Activated T-cell treated with anti-CD3 and anti-CD28 coated beads, Interleukin-2, amount 50 U/mL, for 1 hour (primary cell): ENCODE results near the gene NPHP4.

ENCODE experiments used
- DNase-seq: peaks from one replicate; pipeline ENCODE4 v3.0.0-alpha.2; 2020

The NPHP4 gene

GRCh38 chr1:5947071-5947821 is 45.0 kb downstream of the NPHP4 start:
- no peak for DNase-seq

DNA sequence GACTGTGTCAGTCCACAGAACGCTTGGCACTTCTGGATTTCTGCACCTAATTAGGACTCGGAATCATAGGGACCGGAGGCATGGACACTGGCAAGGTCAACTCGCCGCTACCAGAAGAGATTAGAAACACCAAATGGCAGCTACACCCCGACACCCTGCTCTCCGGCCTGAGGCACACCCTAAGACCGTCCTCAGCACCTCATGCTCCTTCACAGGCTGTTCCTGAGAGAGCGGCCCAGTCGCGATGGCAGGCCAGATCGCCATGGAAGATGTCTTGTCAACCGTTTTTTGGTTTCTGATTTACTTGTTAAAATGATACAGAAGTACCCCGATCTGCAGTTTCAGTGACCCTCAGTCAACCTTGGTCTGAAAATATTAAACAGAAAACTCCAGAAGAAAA is 46.8 kb downstream of the NPHP4 start:
- no peak for DNase-seq

DNA sequence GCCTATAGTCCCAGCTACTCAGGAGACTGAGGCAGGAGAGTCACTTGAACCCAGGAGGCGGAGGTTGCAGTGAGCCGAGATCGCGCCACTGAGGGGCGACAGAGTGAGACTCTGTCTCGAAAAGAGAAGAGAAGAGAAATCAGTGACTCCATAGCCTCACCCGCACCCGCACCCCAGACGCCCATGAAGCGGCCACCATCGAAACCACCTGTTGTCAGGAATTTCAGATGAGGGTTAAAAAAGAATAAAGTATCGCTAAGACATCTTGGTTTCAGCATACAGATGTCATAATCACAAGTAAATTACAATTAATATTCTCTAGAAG is 47.4 kb downstream of the NPHP4 start:
- DNase-seq, result no peak

DNA sequence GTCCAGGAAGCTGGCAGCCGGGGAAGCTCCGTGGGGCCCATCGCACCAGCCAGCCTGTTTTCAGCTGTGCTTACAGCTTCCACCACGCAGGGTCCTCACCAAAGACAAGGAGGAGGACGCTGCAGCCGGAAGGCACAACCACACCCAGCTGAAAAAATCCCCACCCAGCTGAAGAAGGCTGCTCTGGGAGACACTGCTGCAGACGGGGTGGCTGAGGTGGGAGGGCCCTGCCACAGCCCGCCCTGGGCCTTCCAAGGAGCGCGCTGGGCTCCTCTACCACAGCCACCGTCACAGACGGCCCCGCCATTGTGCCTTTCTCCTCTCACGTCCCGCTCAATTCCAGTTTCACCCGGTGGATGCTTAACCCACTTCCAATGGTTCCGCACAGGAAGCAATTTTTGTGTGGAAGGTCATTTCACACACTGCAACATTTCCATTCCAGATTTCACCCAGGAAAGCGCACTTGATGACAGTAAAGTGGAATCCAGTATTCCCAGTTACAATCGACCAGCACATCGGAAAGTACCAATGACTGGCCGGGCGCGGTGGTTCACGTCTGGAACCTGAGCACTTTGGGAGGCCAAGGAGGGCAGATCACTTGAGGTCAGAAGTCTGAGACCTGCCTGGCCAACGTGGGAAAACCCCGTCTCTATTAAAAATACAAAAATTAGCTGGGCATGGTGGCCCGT is 47.9 kb downstream of the NPHP4 start:
- DNase-seq, result no peak

- DNase-seq, result no peak
Observed at GRCh38 chr1:5943343-5944124, 48.7 kb downstream of the NPHP4 start.

- DNase-seq, result no peak
Observed at GRCh38 chr1:5941671-5942070, 50.6 kb downstream of the NPHP4 start.

GRCh38 chr1:5940723-5941407 is 51.4 kb downstream of the NPHP4 start:
- DNase-seq, result no peak

GRCh38 chr1:5939271-5940170 is 52.7 kb downstream of the NPHP4 start:
- DNase-seq, result no peak

DNA sequence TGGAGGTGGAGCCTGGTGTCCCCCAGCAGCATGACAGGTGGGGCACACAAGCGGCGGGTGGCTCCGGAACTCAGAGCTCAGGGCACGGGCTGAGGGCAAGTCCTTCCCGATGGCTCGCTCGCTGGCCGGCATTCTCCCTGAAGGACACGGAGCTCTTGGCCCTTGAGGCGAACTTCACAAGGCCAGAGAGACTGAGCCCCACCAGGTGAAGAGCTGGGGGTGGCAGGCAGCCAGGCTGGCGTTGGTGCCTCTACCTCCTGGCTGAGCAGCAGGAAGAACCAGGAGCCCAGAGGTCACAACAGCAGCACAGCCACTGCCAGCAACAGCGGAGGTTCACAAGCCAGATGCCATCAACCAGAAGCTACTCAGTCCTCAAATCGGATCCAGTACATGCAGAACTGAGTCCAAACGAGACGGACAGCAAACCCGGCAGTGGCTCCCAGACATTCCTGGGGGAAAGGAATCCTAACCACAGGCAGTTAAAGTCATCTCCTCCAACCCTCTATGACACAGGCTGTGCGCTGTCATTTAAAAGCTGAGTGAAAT is 54.1 kb downstream of the NPHP4 start:
- DNase-seq, result no peak

DNA sequence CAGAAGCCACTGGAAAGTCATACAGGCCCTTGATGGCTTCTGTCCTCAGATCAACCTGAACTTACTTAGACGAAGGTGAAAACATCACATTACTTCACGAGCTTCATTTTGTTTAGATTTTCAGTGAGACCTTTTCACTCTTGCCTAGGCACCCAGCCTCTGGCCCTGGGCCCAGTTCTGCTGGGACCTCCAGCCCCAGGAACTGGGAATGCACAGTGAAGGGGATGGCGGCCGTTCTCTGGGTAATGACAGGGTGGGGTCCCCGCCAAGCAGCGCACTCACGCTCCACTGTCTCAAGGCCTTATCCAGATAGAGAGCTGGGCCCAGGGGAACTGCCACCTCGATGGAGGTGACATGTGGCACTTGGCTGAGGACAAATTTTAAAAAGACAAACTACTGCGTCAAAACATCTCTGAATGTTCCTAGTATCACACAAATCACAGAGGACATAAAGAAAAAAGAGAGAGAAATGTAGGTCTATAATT is 54.8 kb downstream of the NPHP4 start:
- no peak for DNase-seq

GRCh38 chr1:5936621-5937372 is 55.4 kb downstream of the NPHP4 start:
- DNase-seq, result no peak

GRCh38 chr1:5936126-5936525 is 56.1 kb downstream of the NPHP4 start:
- DNase-seq, result no peak

- no peak for DNase-seq
Observed at GRCh38 chr1:5935026-5935425, 57.2 kb downstream of the NPHP4 start.

GRCh38 chr1:5934058-5934884 is 58.0 kb downstream of the NPHP4 start:
- no peak for DNase-seq

- DNase-seq, result no peak
Observed at GRCh38 chr1:5933676-5934057, 58.6 kb downstream of the NPHP4 start.

DNA sequence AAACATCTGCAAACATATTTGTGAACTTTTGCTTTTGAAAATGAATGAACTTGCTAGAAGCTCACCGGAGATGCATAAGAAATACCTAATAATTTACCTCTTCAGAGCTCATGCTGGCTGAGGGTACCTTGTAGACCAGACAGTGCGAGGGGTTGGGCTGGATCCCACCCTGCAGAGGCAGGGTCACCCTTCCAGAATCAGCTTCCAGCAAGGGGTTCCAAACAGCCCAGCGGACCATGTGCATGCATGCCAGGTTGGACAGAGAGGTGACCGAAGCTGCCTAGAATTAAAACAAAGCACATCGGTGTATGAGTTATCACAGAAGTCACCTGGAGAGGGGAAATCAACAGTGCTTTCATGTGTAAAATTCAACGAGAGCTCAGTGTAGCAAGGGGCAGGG is 59.2 kb downstream of the NPHP4 start:
- DNase-seq, result no peak

DNA sequence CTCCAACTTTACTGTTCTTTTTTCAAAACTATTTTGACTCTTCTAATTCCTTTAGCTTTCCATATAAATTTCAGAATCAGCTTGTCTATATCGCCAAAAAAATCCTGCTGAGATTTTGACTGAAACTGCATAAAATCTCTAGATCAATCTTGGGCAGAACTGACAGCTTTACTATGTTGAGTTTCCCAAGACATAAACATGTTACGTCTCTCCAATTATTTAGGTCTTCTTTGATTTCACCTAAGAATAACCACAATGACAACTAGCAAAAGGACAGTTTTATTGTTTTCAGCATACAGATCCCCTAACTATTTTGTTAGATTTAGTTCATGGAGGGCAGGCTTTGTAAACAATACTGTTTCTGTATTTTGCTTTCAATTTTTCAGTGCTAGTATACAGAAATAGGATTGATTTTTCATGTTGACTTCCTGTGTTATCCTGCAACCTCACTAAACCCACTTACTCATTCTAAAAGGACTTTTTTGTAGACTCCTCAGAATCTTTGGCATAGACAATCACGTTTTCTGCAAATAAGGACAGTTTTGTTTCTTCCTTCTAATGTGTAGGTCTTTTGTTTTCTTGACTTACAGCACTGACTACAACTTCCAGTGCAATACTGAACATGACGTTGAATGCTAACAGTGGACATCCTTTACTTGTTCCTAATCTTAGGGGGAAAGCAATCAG is 63.4 kb downstream of the NPHP4 start:
- no peak for DNase-seq

DNA sequence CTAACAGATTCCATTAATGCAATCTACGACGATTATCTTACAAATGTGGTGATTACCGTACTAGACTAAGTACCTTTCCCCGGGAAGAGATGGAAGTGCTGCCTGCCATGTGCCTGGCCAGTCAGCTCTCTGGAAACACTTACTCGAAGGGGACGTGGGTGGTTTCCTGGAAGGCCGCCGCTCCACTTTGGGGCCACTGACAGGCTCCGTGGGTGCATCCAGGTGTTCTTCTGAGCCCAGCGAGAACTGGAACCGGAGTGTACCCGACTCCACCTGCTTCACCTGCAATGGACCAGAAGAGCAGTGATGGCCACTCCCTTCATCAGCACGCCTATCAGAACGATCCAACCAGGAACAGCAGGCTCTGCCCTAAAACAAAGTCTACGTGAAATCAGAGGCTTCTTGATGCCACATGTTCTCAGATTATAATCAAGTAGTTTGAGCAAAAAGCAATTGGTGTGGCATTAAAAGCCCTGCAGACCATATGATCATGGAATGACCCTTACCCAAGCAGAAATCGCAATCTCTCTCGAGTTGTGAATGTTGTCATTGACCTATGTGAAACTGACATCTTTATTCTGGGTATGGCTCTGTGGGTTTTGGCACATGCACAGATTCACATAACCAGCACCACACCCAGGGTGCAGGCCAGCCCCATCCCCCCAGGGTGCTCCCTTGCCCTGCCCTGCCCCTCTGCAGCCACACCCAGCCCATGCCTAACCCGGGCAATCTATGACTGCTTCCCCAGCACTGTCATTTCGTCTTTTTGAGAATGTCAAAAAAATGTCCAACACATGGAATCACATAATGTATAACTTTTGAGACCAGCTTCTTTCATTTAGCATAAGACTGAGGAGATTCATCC is 64.5 kb downstream of the NPHP4 start:
- no peak for DNase-seq
